Measurements from ENCODE around the gene SIK1.

The SIK1 gene

GRCh38 chr21:43367296-43367695 is 59.6 kb downstream of the SIK1 start:
- DNase-seq (ENCODE audit: low read depth, low spot score): no peak

DNA sequence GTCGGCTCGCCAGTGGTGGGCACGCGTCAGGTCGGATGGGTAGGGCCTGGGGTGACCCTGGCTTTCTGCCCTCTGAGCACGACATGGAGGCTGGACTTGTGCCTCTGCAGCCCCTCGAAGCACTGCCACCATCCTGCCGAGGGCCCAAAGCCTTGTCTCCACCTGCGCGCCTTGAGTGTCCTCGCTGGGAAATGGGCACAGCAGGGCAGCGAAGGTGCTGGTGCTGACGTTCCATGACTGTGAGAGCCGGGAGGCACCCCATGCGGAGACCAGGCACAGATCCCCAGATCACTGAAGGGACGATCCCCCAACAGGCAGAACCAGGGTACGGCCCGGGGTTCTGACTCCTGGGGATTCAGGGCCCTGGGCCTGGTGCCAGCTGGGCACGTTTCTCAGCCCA is 60.3 kb downstream of the SIK1 start:
- no peak for DNase-seq (ENCODE audit: low read depth, low spot score)

- DNase-seq (ENCODE audit: low read depth, low spot score): no peak
Observed at GRCh38 chr21:43365611-43366426, 61.1 kb downstream of the SIK1 start.

DNA sequence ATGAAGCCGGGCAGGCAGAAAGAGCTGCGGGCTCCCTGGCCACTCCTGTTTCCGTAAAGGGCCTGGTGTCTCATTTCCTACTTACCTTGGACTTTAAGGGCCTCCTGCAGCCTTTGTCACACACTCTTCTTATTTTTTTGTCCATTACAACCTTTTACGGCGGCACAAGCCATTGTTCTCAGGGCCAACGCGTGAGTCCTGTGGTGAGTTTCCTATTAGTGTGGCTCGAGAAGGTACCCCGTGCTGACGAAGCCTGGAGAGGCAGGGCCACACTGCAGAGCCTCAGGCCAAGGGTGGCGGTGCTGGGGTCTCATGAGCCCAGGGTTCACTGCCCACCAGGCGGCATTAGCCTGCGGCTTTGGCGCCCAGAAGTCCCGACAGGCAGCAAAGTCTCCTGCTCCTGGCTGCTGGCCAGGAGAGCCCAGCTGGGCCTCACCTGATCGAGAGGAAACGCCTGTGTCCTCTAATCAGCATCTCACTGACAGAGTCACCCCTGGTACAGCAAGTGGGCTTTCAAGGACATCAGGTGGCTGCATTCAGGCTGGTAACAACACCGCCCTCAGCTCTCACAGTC is 62.0 kb downstream of the SIK1 start:
- DNase-seq (ENCODE audit: low read depth, low spot score): no peak

Data from astrocyte of the hippocampus (primary cell).